ENCODE measurements around the gene SAFB2.

Gene SAFB2

GRCh38 chr19:5579697-5580096, 42.9 kb downstream of the SAFB2 start:
- DNase-seq (ENCODE audit: low read depth, low spot score), result no peak

GRCh38 chr19:5579286-5579685, 43.3 kb downstream of the SAFB2 start:
- no peak for DNase-seq (ENCODE audit: low read depth, low spot score)

GRCh38 chr19:5578097-5578846, 44.3 kb downstream of the SAFB2 start:
- DNase-seq (ENCODE audit: low read depth, low spot score), result peak; percentile 52

GRCh38 chr19:5575590-5575989, 47.0 kb downstream of the SAFB2 start:
- DNase-seq (ENCODE audit: low read depth, low spot score), result no peak

GRCh38 chr19:5572556-5573286, 49.9 kb downstream of the SAFB2 start:
- no peak for DNase-seq (ENCODE audit: low read depth, low spot score)

- DNase-seq (ENCODE audit: low read depth, low spot score), result no peak
Measured at GRCh38 chr19:5571777-5572176, 50.8 kb downstream of the SAFB2 start.

- DNase-seq (ENCODE audit: low read depth, low spot score), result no peak
Measured at GRCh38 chr19:5567970-5568407, 54.6 kb downstream of the SAFB2 start.

- DNase-seq (ENCODE audit: low read depth, low spot score), result no peak
Measured at GRCh38 chr19:5567360-5567969, 55.1 kb downstream of the SAFB2 start, which contains the start of gene TINCR. Gene TINCR (minus strand): TSS chr19:5567953.

- DNase-seq (ENCODE audit: low read depth, low spot score), result no peak
Measured at GRCh38 chr19:5564930-5565329, 57.6 kb downstream of the SAFB2 start.

- DNase-seq (ENCODE audit: low read depth, low spot score), result no peak
Measured at GRCh38 chr19:5563935-5564612, 58.5 kb downstream of the SAFB2 start.

GRCh38 chr19:5563008-5563431, 59.6 kb downstream of the SAFB2 start:
- DNase-seq (ENCODE audit: low read depth, low spot score), result no peak

GRCh38 chr19:5562280-5562679, 60.3 kb downstream of the SAFB2 start:
- no peak for DNase-seq (ENCODE audit: low read depth, low spot score)

- DNase-seq (ENCODE audit: low read depth, low spot score), result no peak
Measured at GRCh38 chr19:5561559-5561958, 61.0 kb downstream of the SAFB2 start.

GRCh38 chr19:5560156-5560555, 62.4 kb downstream of the SAFB2 start:
- DNase-seq (ENCODE audit: low read depth, low spot score), result no peak

GRCh38 chr19:5559804-5560133, 62.8 kb downstream of the SAFB2 start:
- DNase-seq (ENCODE audit: low read depth, low spot score), result no peak

GRCh38 chr19:5558101-5558621, 64.4 kb downstream of the SAFB2 start:
- no peak for DNase-seq (ENCODE audit: low read depth, low spot score)

- DNase-seq (ENCODE audit: low read depth, low spot score), result no peak
Measured at GRCh38 chr19:5557691-5558090, 64.9 kb downstream of the SAFB2 start.

- no peak for DNase-seq (ENCODE audit: low read depth, low spot score)
Measured at GRCh38 chr19:5554828-5555227, 67.7 kb downstream of the SAFB2 start.

- no peak for DNase-seq (ENCODE audit: low read depth, low spot score)
Measured at GRCh38 chr19:5553892-5554291, 68.7 kb downstream of the SAFB2 start.

GRCh38 chr19:5547881-5548280, 74.7 kb downstream of the SAFB2 start:
- no peak for DNase-seq (ENCODE audit: low read depth, low spot score)

GRCh38 chr19:5545984-5546383, 76.6 kb downstream of the SAFB2 start:
- no peak for DNase-seq (ENCODE audit: low read depth, low spot score)

GRCh38 chr19:5545051-5545450, 77.5 kb downstream of the SAFB2 start:
- DNase-seq (ENCODE audit: low read depth, low spot score), result no peak
